ENCODE results near the gene ABTB2. TPM values are rescaled to one million over a fixed set of nuclear protein-coding genes. Genes with fewer than 3 reads are reported as not detected.

The ABTB2 gene
- polyA plus RNA-seq, 1 experiment = 6.3 TPM

GRCh38 chr11:34232807-34233206 is 125.0 kb downstream of the ABTB2 start:
- no peaks in the 10 kb centered on the region for H3K27me3 ChIP-seq (ENCODE audit: control insufficient read depth, insufficient read depth, low read length)
- ChIA-PET CTCF (interaction anchor here (0.7 kb wide), 1 partner anchor 16 kb away, joined by 5 read pairs; no protein-coding TSS in a partner anchor), POLR2A (no interaction called here)
- H3K4me3 ChIP-seq (ENCODE audit: low read depth, low read length) = no peak overlapping the region
- no peak for DNase-seq (ENCODE audit: low read depth)
- TF ChIP-seq, protein P1, sequence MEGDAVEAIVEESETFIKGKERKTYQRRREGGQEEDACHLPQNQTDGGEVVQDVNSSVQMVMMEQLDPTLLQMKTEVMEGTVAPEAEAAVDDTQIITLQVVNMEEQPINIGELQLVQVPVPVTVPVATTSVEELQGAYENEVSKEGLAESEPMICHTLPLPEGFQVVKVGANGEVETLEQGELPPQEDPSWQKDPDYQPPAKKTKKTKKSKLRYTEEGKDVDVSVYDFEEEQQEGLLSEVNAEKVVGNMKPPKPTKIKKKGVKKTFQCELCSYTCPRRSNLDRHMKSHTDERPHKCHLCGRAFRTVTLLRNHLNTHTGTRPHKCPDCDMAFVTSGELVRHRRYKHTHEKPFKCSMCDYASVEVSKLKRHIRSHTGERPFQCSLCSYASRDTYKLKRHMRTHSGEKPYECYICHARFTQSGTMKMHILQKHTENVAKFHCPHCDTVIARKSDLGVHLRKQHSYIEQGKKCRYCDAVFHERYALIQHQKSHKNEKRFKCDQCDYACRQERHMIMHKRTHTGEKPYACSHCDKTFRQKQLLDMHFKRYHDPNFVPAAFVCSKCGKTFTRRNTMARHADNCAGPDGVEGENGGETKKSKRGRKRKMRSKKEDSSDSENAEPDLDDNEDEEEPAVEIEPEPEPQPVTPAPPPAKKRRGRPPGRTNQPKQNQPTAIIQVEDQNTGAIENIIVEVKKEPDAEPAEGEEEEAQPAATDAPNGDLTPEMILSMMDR (IDR thresholded peaks at IDR 0.05; ENCODE audit: insufficient read depth, low read depth, low read length) = no peak
- no peaks in the 10 kb centered on the region for H3K36me3 ChIP-seq (ENCODE audit: control insufficient read depth, insufficient read depth, low read length)

- ChIA-PET CTCF (interaction anchor here (0.9 kb wide), 1 partner anchor 9 kb away, joined by 3 read pairs; no protein-coding TSS in a partner anchor), POLR2A (no interaction called here)
- no peak overlapping the region for H3K4me3 ChIP-seq (ENCODE audit: low read depth, low read length)
- no peak for DNase-seq (ENCODE audit: low read depth)
- H3K27me3 ChIP-seq (ENCODE audit: control insufficient read depth, insufficient read depth, low read length) = peaks cover 3% of the 10 kb centered on the region; the same call in 1 of the 2 replicates
- no peaks in the 10 kb centered on the region for H3K36me3 ChIP-seq (ENCODE audit: control insufficient read depth, insufficient read depth, low read length)
- TF ChIP-seq, protein P1 (IDR thresholded peaks at IDR 0.05; ENCODE audit: insufficient read depth, low read depth, low read length) = no peak
These were observed 131.6 kb downstream of the ABTB2 start for GRCh38 chr11:34226210-34226609.

GRCh38 chr11:34225091-34225490 is 132.7 kb downstream of the ABTB2 start:
- Histone ChIP-seq H3K4me3 (ENCODE audit: low read depth, low read length) (no peak overlapping the region), H3K27me3 (ENCODE audit: control insufficient read depth, insufficient read depth, low read length) (peaks cover 3% of the 10 kb centered on the region; the same call in 1 of the 2 replicates), H3K36me3 (ENCODE audit: control insufficient read depth, insufficient read depth, low read length) (no peaks in the 10 kb centered on the region)
- TF ChIP-seq, protein P1 (IDR thresholded peaks at IDR 0.05; ENCODE audit: insufficient read depth, low read depth, low read length) = no peak
- DNase-seq (ENCODE audit: low read depth) = no peak
- ChIA-PET CTCF (no interaction called here), POLR2A (no interaction called here)

GRCh38 chr11:34224434-34224966 is 133.3 kb downstream of the ABTB2 start:
- H3K27me3 ChIP-seq (ENCODE audit: control insufficient read depth, insufficient read depth, low read length) = peaks cover 3% of the 10 kb centered on the region; the same call in 1 of the 2 replicates
- TF ChIP-seq, protein P1 (IDR thresholded peaks at IDR 0.05; ENCODE audit: insufficient read depth, low read depth, low read length) = no peak
- ChIA-PET POLR2A (no interaction called here), CTCF (interaction anchor here (1.4 kb wide), 1 partner anchor 14 kb away, joined by 3 read pairs; no protein-coding TSS in a partner anchor)
- no peak for DNase-seq (ENCODE audit: low read depth)
- H3K36me3 ChIP-seq (ENCODE audit: control insufficient read depth, insufficient read depth, low read length) = no peaks in the 10 kb centered on the region
- H3K4me3 ChIP-seq (ENCODE audit: low read depth, low read length) = no peak overlapping the region

GRCh38 chr11:34223907-34224306 is 133.9 kb downstream of the ABTB2 start:
- Histone ChIP-seq H3K27me3 (ENCODE audit: control insufficient read depth, insufficient read depth, low read length) (peaks cover 3% of the 10 kb centered on the region; the same call in 1 of the 2 replicates), H3K36me3 (ENCODE audit: control insufficient read depth, insufficient read depth, low read length) (no peaks in the 10 kb centered on the region), H3K4me3 (ENCODE audit: low read depth, low read length) (no peak overlapping the region)
- TF ChIP-seq, protein P1 (IDR thresholded peaks at IDR 0.05; ENCODE audit: insufficient read depth, low read depth, low read length) = no peak
- POLR2A ChIA-PET = no interaction called here
- CTCF ChIA-PET = interaction anchor here (1.4 kb wide), 1 partner anchor 13 kb away, joined by 3 read pairs; no protein-coding TSS in a partner anchor
- no peak for DNase-seq (ENCODE audit: low read depth)

Data from BJ (cell line).